HT-29 (cell line): Measurements from ENCODE around the gene PYY. TPM values are rescaled to one million over a fixed set of nuclear protein-coding genes. Genes with fewer than 3 reads are reported as not detected.
"Not testable (repeated sequence)": the region's sequence is repeated elsewhere in the genome, so short reads cannot be mapped to it uniquely, and the experiment has no call there.

Experiments
- DNase-seq: peaks from one replicate; pipeline ENCODE4 v3.0.0-alpha.2; 2015; ENCODE audit warnings: low spot score
- total RNA-seq: library from RNA; depleted of rRNA; stranded (reverse); fragments of >200 nt; shearing (Covaris generic); gene quantifications from 2 replicates; pipeline ENCODE4 v1.2.3, GENCODE V29; 2014; rRNA removed

Gene PYY
- not detected in 2 replicates for total RNA-seq

DNA sequence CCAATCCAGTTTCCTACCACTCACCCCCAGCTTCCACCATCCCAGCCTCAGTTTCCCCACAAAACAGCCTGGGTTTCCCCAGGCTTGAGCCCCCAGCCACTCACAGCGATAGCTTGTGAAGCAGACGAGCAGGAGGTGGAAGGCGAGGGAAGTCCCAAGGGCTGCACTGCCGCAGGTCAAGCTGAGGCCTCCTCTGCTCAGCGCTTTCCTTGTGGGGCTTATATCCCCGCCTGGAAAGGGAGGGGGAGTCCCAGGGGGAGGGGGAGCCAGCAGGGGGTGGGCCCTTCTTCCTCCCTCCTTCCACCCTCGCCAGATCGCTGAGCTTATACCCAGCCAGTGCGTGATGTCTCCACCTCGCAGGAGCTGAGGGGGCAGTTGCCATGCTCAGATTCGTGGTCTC is at the start of gene PYY:
PYY (minus strand) TSS at position 195 of the 400 bp plus-strand sequence. CDS start 457 bp downstream, outside the sequence.
- no peak for DNase-seq

DNA sequence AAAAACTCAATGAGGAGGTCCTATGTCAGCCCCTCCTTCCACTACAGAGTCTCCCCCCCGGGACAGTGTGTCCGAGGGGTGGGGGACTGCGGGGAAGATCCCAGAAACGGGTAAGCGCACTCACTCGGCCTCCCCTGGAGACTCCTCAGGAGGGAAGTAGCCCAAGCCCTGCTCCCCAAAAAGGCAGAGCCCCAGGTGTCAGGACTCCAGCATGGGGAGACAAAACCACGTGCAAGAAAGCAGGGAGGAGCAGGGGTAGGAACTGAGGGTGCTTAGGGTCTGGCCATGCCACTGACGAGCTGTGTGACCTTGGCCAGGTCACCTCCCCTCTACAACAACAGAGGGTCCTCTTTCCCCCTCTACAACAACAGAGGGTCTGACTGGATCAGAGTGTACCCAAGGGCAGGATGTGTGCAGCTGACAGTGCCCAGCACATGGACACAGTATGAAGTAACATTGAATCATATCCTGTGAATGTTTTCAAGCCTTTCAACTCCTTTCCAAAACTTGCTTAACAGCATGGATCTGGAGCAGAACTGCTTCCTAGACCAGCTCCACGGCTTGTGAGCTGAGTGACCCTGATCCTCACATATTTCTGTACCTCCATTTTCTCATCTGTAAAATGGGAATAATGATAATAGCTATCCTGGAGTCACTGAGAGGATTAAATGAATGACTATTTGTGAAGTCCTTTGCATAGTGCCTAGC is 48.6 kb upstream of the PYY start:
- no peak for DNase-seq

- DNase-seq = no peak
Measured at GRCh38 chr17:44001461-44001920, 47.8 kb upstream of the PYY start.

DNA sequence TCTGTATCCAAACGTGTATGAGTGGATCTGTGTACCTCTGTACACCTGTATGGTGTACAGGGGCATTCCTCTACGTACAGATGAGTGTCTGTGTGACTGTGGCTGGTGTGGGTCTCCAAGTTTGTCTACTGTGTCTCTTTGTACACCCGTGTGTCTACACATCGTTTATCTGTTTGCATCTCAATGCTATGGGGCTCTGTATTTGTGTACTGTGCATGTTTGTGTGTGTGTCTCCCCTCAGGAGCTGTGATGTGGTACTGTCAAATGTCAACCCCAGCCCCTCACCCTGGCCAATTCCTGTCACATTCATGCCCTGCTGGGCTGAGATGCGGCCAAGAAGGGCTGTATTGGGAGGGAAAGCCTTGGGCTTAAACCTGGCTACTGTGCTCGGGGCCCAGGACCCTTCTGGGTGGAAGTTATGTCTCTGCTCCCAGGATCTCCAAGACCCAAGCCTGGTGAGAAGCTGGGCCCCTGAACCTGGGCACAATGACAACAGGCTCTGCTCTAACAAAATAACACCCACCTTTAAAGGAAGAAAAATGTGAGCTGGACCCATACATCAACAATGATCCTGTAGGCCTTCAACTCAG is 47.2 kb upstream of the PYY start:
- DNase-seq = no peak

GRCh38 chr17:44000141-44000860 is 46.6 kb upstream of the PYY start:
- no peak for DNase-seq

DNA sequence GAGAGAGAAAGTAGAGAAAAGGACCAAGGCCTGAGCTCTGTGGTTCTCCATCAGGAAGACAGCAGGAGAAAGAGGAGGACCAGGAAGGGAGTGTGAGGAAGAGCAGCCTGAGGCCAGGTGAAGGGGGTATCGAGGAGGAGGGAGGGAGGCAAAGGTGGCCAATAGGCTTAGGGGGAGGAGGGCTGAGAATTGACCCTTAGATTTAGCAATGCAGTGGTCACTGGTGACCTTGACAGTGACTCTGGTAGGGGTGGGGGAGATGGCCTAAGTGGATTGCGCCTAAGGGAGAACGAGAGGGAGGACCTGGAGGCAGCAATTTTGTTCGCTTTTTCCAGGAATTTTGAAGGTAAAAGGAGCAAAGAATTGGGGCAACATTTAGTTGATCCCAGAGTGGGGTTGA is 45.3 kb upstream of the PYY start:
- DNase-seq = no peak

GRCh38 chr17:43998552-43998951 is 44.8 kb upstream of the PYY start:
- no peak for DNase-seq

- not testable (repeated sequence) for DNase-seq
Measured at GRCh38 chr17:43997180-43997579, 43.4 kb upstream of the PYY start.

DNA sequence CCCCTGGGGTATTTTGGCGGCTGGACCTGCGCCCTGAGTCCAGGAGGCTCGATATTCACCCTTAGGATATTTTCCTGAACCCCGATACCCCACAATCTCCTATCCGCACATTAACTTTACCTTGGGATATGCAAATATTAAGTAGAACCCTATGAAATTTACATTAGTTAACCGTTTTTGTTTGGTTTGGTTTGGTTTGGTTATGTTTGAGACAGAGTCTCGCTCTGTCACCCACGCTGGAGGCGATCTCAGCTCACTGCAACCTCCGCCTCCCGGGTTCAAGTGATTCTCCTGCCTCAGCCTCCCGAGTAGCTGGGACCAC is 41.4 kb upstream of the PYY start:
- DNase-seq = no peak

DNA sequence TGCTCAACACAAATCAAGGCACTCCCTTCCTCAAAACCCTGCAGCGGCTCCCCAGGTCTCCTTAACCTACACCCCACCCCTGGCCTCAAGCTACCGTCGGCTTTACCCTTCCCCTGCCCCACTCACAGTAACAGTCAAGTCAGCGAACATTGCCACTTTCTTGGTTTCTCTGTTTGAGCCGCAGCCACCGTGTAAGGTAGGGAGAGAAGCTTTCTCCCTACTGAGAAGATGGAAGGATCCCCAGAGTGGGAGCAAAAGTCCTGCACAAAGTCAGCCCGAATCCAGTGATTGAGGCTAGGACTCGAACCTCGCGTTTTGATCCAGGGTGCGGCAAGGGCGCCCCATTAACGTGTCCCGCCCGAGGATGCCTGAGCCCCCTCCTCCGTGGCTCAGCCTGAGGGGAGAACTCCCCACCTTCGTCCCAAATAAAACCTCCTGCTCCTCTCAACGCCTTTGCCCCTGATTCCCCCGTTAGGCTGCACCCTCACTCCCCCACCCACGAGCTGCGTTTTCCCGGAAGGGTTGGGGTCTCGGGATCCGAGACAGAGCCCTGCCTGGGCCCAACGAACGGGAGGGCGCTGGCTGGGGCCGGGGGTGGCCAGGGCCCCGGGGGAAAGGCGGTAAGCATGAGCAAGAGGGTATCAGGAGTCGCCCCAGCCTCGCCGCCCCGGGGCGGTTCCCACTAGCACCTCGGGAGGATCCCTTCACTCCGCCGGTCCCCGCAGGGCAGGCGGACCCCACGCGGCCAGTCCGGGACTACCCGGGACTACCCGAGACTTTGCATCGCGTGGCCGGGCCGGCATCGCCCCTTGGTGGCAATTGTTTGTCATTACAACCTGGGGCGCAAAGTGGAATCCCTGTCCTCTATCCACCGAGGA is 40.8 kb upstream of the PYY start:
- peak; percentile 65 for DNase-seq

DNA sequence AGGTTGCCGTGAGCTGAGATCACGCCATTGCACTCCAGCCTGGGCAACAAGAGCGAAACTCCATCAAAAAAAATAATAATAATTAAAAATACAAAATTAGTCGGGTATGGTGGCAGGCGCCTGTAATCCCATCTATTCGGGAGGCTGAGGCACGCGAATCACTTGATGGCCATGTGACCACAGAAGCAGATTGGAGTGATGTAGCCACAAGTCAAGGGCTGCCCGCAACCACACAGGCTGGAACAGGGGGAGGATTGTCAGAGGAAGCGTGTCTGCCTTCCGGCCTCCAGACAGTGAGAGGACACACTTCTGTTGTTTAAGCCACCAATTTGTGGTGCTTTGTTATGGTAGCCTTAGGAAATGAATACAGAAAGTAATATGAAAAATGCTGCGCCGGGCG is 38.9 kb upstream of the PYY start:
- DNase-seq = no peak

DNA sequence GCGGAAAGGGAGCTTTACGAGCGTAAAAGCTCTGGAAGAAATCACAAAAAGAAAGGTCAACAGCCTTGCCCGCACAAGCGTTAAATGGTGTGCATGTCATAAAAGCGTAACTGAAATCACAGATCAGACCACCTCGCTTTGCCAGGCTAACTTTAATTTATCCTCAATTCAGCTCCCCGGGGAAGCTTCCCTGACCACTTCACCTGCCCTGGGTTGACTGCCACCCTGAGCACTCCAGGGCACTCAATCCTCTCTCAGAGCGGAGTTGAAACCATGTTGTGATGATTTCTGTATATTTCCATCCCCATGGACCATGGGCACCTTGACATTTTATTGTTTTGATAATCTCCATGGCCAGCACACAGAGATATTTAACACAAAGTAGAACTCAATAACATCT is 34.6 kb upstream of the PYY start:
- DNase-seq = no peak

DNA sequence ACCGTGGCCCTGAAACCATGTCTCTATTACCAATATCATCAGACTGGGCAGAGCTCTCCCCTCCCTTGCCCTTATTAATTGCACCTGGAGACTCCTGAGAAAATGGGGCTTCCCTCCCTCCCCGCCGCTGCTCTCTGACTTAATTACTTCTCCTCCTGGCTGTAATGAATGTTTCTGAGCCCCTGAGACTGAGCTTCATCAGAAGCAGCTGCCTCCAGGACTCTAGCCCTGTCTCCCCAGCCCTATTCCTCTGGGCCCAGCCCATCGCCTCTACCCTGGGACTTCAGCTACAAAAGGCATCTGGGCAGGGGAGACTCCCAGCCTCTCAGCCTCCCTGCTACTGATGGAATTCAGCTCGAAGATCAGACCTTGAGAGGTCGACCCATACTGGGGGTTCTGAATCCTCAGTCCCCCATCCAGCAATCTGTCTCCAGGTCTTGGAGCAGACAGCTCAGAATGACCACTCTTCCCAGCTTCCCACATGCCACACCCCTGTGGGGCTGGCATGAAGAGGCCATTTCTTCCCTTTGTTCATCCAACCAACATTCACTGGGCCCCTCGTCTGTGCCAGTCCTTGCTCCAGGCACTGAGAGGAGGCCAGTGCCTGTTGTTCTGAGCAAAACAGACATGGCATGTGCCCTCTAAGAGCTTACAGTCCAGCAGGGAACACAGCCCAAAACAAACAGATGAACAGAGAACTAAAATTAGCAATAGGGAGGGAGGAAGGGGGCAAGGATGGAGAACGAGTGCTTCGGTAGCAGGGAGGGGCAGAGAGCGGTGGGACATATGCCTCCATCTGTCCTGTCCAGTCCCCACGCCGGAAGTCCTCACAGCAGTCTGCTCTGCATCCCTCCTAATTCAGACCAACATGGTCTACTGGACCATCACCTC is 33.6 kb upstream of the PYY start:
- no peak for DNase-seq

DNA sequence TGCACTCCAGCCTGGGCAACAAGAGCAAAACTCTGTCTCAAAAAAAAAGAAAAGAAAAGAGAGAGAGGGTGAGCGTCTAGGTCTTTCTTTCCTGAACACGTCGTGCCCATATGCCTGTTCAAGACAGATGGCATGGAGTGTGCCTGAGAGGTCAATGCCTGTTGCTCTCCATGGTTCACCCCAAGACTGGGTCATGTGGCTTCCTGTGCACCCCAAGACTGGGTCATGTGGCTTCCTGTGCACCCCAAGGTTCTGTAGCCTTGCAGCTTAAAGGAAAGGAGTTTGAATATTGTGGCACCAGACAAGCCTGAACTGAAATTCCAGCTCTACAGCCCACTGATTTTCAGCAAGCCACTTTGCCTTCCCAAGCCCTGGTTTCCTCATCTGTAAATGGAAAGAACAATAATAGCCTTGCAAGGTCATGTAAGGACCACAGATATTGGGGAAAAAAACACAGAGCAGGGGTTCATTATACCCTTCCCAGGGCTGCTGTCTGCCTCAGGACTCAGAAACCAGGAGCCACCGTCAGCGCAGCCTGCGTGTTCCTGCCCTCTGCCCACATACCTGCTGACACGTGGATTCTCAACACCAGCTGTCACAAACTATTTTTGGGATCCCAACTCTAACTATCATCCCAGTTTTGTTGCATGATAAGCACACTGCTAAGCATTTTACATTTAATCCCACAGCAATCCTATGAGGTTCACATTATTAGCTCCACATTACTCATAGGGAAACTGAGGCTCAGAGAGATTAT is 32.7 kb upstream of the PYY start:
- no peak for DNase-seq

- no peak for DNase-seq
Measured at GRCh38 chr17:43984521-43984920, 30.8 kb upstream of the PYY start.

DNA sequence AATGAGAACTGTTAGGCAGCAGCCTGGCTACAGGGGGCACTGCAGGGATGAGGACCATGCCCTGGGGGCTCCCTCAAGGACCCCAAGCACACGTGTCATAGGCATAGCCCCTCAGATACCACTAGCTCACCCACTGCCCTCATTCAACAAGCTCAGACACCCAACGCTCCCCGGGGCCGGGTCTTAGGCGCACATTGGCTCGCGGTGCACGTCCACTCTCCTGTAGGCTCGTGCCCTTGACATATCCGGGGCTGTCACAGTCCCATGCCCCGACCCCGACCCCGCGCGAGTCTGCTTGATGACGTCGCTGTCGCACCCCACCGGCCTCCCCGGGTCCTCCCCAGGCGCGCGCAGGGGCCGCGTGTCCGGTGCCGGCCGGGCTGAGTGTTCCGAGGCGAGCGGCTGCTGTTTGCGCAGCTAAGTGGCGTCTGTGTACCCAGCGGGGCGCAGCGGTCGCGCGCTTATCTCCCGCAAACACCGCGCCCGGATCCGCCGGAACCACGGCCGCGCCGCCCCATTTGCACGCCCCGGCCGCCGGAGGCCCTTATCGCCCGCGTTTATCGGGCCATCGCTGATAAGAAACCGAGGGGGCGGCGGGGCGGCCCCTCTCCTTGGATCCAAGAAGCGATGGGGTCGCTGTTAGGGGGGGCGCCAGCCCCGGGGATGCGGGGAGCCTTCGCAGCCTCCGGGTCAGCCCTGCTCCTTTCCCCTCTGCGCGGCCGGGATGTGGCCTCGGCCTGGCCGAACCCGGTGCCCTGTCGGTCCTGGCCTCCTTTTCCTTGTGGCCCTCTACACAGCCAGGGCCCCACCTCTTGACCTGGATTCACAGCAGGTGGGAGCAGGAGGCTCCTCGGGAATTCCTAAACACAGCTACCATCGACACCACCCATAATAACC is 30.0 kb upstream of the PYY start:
- no peak for DNase-seq

- no peak for DNase-seq
Measured at GRCh38 chr17:43983196-43983514, 29.4 kb upstream of the PYY start.

DNA sequence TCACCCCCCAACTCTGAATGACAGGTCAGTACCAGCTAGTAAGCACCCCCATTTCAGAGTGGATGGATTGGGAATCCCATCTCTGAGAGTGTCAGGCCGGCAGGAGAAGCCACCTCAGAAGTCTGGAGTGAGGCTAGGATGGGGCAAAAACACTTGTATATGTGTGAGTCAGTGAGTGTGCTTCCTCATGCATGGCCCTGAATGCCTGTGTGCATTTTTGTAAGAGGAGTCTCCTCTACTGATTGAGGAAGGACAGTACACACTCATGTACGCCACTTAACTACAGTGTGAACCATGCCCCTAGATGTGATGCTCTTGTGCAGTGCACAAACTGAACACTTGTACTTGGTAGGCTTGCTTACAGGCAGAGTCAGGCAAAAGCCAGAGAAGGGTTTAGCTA is 28.4 kb upstream of the PYY start:
- no peak for DNase-seq

- DNase-seq = no peak
Measured at GRCh38 chr17:43979671-43980070, 25.9 kb upstream of the PYY start.
